GM18951 (cell line): Measurements from ENCODE around the gene SASH1.

ENCODE experiments used
- POLR2A ChIP-seq: IDR thresholded peaks from 4 replicates; pipeline ENCODE4 v1.6.1; 2011; ENCODE audit warnings: mild to moderate bottlenecking; ENCODE audit not compliant: insufficient read length, insufficient read depth; ENCODE audit errors: extremely low read depth
- in situ Hi-C: fragments of 300-500 bp; cut with MboI; formaldehyde crosslinking; loops from one replicate; pipeline ENCODE4 v1.12.0; 2022; ENCODE audit warnings: low sequenced_read_pairs, mixed read lengths, inconsistent platforms; ENCODE audit not compliant: unreplicated experiment

Gene SASH1

DNA sequence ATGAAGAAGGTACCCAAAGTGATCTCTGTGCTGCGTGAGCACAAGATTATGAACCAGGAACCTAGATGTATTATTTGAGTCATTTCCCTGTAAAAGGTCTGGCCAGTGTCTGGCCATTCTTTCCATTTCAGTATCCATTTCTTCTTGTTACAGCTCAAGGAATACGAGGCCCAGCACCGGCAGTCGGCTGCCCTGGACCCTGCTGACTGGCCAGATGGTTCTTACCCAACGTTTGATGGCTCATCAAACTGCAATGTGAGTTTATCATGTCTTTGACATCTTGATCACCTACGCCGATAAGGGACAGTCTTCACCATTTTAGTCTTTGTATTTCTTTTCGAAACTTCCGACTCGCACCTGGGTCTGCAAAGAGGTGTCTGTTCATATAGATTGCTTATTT lies 144.8 kb downstream of the SASH1 start:
- no peak for TF ChIP-seq POLR2A
- in situ Hi-C loops = no loop called here

DNA sequence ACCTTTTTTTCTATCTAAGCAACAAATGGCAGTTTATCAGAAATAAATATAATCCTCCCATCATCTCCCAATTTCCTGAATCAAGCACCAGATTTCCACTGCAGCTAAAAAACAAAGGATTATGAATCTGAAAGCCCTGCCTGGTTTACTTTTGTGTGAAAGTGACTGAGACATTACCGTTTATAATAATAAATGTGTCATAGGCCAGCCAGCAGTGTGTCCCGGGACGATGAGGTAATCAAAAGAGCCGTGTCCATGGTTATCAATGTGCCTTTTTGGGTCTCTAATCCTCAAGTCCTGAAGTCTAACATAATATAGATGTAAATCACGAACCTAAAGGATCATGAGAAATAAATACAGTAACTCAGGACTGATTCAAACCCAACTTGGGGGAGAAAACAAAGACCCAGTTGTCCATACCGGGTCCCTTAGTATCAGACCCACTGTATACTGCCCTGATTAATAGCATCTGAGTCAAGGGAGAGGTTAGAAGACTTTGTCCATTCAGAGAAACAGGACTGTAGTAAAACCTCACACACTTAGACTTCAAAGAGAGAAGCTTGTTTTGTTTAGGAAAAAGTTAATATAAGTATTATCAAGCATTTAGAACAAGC lies 149.1 kb downstream of the SASH1 start:
- no peak for TF ChIP-seq POLR2A
- in situ Hi-C loops = no loop called here

DNA sequence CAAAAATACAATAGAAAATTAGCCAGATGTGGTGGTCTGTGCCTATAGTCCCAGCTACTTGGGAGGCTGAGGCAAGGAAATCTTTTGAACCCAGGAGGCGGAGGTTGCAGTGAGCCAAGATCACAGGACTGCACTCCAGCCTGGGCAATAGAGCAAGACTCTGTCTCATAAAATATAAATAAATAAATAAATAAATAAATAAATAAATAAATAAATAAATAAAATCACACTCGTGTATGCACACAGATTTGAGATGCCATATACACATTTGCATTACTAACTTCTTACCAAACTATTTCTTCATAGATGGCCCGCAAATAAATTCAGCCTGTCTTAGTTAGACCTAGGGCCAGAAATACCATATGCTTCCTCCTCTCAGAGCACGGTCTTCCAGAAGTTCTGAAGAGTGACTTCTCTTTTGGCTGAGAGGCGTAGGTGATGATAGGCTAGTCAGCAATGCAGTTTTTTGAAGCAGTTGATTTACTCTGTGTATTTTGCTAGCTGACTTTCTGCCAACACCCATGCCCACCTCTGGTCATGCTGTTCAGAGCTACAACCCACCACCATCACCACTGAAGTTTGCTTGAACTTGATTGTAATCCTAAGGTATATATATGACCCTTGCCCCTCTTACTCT lies 150.1 kb downstream of the SASH1 start:
- TF ChIP-seq POLR2A = no peak
- in situ Hi-C loops = no loop called here

DNA sequence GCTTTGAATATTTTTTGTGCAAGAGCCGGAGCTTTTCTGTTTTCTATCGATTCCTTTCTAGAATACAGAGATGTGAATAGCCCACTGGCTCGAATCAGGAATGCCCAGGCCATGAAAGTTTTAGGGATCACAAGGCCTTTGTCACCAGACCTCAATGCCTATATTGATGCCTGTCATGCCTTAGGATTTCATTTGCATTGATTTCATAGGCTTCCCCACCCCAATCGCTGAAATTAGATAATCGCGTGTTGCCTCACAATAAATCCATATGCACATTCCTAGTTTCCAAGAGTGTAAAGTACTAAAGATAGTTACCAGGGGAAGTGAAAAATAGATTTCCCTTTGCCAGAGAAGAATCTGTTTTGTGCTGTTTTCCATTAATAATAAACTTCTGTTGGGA lies 150.8 kb downstream of the SASH1 start:
- no peak for TF ChIP-seq POLR2A
- in situ Hi-C loops = no loop called here

DNA sequence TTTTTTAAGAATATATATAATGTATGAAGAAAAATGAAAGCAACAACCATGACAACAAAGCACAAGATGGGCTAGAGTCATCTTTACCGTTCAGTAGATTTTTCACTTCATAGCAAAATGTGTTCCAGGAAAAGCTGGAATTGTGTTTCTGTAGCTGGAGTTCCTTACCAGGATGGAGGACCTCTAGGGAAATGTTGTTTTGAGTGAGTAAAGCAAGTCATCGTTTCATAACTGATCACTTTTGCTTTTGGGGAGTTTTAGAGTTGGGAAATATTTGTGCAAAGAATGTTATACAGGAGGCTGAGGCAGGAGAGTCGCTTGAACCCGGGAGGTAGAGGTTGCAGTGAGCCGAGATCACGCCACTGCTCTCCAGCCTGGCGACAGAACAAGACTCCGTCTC lies 151.6 kb downstream of the SASH1 start:
- TF ChIP-seq POLR2A = no peak

DNA sequence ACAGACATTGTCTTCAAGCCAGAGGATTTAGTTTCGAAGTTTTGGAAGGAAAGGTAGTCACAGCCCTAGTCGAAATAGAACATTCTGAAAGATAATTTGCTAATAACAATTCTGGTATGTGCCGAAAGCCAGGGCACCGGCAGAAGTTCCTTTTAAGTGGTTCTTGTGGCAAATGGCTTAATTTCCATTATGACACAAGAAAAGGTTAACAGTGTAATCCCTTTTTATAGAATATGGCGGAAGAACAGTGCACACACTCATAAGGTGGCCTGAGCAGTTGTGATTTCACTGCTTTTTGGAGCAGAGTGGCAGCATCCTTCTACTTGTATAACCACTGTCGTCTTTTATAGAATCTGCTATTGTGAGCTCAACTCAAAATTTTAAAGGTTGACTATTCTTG lies 152.4 kb downstream of the SASH1 start:
- no peak for TF ChIP-seq POLR2A
- in situ Hi-C loops = no loop called here

More for the DNA sequence above, 151.6 kb downstream of the SASH1 start:
- in situ Hi-C loops = no loop called here

DNA sequence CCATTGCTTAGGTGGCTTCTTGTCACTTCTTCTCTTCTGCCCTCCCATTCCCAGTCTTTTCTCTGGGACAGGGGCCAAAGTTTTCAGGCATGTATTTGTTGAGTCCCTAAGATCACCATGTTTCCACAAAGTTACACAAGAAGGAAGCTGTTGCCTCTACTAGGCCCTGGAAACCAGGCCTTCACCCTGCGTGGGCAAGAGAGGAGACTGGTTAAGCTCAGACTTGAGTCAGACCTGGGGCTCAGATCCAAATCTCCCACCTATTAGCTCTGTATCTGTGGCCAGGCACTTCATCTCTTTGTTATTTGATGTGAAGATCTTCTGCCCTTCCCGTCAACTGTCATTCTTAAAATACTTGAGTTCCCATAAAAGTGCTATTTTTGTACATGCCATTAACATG lies 154.6 kb downstream of the SASH1 start:
- in situ Hi-C loops = no loop called here
- TF ChIP-seq POLR2A = no peak

DNA sequence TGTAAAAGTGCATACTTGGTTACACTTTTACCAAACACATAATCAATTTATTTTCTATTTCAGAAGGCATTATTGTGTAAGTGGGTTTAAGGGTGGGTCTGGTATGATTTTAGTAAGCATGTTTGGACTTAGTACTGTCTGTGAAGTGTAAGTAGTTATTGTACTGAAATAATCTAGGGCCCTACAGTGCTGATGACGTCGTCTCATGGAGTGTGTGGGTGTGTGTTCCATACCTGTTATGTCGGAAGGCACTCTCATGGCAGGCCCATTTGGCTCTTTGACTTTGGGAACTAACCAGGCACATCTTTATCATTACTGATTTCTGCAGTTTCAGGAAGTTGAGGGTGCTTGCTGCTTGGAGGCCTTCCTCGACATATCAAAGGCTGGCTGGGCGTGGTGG lies 155.1 kb downstream of the SASH1 start:
- in situ Hi-C loops = no loop called here
- TF ChIP-seq POLR2A = no peak

DNA sequence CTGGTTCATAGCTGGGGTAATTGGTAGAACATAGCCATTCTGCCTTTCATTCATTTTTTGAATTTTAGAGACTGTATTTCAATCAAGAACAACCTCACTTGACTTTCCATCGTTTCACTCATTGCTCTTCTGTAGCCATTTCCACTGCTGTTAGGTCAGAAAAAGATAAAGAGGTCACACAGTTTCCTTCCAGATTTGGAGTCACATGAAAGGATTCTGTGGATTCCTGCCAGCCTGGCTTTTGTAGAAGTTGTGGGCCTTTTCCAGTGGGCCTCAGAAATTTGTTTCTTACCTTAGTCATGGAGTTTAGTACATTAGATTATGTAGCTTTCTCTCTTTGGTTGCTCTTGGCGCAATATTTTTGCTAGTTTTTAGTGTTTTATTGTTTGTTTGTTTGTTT lies 157.8 kb downstream of the SASH1 start:
- TF ChIP-seq POLR2A = no peak
- in situ Hi-C loops = no loop called here

DNA sequence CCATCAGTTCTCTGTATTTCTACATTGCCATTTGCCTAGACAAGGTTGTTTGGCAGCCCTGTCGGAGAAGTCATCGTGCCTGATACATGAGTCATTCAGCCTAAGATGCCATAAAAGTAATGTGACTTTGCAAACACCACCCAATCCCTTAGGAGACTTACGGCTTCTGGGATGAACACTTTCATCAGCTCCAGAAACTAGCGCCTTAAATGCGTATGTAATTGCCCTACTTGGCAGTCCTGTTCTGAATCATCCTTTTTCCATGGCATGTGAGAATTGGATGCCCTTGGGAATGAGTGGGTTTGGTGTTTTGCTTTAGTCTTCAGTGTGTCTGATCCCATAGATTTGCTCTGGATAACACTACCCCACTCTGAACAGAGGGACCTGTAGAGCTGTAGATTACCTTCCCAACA lies 158.5 kb downstream of the SASH1 start:
- in situ Hi-C loops = no loop called here
- no peak for TF ChIP-seq POLR2A

DNA sequence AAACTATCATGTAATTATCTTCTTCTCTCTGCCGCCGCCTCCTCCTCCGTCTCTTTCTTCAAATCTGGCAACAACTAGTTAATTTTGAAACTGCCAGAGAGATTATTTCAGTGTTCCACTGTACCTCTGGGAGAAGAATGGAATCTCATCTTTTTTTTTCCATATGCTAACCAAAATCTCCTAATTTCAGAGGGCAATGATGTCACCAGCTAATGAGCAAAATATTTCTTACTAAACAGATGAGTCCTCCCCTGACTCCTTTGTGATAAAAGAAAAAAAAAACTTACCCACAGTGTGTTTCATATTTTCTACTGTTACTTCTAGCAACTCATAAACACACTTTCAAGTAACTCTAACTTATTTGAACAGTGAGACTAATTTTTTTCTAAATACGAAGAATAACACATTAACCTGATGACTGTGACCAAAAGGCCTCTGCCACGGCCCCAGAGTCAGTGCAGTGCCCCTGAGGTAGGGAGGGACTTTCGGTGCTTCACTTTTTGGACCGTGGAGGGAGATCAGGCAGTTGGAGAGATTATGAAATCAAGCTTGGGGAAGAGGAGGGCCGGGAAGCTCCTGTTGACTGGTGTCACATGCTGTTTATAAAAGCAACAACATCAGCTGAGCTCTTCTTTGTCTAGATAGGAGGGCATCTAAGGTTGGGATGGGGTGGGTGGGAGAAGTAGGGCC lies 159.6 kb downstream of the SASH1 start:
- TF ChIP-seq POLR2A = no peak
- in situ Hi-C loops = no loop called here

DNA sequence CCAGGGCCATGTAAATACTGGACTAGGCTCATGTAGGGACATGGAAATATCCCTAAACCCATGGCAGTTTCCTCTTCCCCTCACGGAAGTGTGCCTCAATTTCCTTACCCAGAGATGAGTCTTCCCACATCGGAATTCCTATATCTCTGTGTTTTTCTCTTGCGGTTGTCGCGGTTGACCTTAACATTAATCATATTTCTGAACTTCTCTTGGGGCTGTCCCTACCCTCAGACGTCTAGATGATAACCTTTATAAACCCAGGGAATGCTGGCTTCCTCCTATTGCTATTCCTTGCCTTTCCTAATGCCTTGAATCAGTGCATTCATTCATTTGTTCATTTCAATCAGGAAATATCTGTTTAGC lies 160.1 kb downstream of the SASH1 start:
- in situ Hi-C loops = no loop called here
- no peak for TF ChIP-seq POLR2A

DNA sequence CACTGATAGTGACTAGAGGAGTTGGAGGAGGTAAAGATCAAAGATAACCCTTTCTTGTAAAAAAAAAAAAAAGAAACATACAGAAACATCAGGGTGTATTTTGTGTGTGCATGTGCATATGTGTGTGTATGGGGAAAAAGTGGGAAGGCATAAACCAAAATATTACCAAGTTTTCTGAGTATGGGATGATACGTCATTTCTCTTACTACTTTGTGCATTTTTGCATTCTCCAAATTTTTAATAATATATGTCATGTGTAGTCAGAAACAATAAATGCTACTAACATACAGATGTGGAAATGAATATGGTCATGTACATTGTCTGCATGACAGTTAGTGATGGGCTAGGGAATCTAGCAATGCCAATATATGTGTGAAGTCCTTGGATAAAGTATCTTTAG lies 161.1 kb downstream of the SASH1 start:
- in situ Hi-C loops = no loop called here
- no peak for TF ChIP-seq POLR2A

DNA sequence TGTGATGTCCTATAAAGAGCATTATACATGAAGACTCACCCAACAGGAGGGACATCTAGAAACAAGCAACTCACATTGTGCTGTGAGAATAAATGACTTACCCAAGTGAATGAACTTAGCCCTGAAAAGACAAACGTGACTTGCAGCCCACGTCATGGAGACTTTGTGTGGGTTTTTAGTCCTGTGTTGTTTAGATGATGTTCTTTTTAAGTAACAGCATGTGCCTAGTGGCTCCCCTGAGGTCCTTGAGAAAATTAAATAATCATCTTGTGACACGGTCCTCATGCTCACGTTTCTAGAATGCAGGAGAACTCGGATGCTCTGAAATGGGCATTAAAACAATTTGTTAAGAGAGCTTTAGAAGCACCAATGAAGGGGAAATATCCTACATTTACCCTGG lies 165.1 kb downstream of the SASH1 start:
- TF ChIP-seq POLR2A = no peak
- in situ Hi-C loops = no loop called here
